Dermis microvascular lymphatic vessel endothelial cell (primary cell): Measurements from ENCODE around the gene SLC10A6. TPM values are rescaled to one million over a fixed set of nuclear protein-coding genes. Genes with fewer than 3 reads are reported as not detected.

ENCODE experiments used
- DNase-seq, 2 donors: peaks; one replicate each; pipeline versions ENCODE4 v3.0.0 to v3.0.0-alpha.2; 2010; ENCODE audit warnings: low read depth in 2 of 2
- total RNA-seq: library from RNA; depleted of rRNA; stranded (reverse); fragments of >200 nt; gene quantifications from 2 replicates; pipeline ENCODE4 v1.2.1, GENCODE V29; 2014

The SLC10A6 gene
- total RNA-seq, 1 donor from 2014 or later = 0.26 TPM

DNA sequence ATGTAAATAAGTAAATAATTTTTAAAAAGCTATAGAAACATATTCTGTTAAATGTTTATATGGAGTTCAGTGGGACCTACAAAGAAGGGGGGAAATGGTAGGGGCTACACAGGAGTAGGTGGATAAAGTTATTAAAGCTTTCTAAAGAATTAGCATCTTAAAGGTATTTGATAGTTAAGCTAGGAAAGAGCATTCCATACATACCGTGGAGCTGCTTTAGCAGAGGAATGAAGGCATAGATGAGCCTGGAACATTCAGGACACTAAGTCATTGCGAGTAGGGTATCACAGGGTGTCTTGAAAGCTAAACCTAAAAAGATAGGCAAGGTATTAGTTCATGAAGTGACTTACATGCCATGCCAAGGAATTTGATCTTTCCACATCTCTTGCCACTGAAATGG, 60.4 kb downstream of the SLC10A6 start:
- DNase-seq = no peak

- no peak for DNase-seq
Measured at GRCh38 chr4:86778175-86778574, 71.0 kb downstream of the SLC10A6 start.

GRCh38 chr4:86775061-86775460, 74.1 kb downstream of the SLC10A6 start:
- no peak for DNase-seq

Other genes with a start within 250 kb of the SLC10A6 start
- gene C4orf36, start 43.0 kb upstream of the SLC10A6 start, total RNA-seq = 0.38 and 0.39 TPM in 2 replicates
- 13.2 and 22.4 TPM in 2 replicates for gene AFF1, start 85.6 kb upstream of the SLC10A6 start, total RNA-seq